ENCODE results near the gene C14orf180. TPM values are rescaled to one million over a fixed set of nuclear protein-coding genes. Genes with fewer than 3 reads are reported as not detected.

The C14orf180 gene
- total RNA-seq, 2 donors from 2014 or later, result 19.4 TPM; not detected in 1

DNA sequence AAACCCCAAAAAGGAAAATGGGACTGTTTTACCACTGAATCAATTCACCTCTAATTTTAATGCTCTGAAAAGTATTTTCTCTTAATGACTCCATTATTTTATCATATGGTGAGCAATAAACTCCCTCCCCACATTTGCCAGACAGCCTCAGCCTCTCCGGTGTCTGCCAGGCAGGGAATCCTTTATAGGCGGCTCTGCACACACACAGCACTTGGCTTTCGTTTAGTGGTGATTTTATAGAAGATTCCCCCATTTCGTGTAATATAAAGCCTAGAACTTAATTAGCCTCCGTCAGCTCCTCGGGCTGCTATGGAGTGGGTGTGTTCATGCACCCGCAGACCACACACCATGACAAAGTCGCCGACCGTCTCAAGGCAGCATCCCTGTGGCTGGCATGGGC, 10.1 kb upstream of the C14orf180 start:
- no peak for TF ChIP-seq POLR2A (IDR thresholded peaks at IDR 0.05)
- TF ChIP-seq, protein P1, sequence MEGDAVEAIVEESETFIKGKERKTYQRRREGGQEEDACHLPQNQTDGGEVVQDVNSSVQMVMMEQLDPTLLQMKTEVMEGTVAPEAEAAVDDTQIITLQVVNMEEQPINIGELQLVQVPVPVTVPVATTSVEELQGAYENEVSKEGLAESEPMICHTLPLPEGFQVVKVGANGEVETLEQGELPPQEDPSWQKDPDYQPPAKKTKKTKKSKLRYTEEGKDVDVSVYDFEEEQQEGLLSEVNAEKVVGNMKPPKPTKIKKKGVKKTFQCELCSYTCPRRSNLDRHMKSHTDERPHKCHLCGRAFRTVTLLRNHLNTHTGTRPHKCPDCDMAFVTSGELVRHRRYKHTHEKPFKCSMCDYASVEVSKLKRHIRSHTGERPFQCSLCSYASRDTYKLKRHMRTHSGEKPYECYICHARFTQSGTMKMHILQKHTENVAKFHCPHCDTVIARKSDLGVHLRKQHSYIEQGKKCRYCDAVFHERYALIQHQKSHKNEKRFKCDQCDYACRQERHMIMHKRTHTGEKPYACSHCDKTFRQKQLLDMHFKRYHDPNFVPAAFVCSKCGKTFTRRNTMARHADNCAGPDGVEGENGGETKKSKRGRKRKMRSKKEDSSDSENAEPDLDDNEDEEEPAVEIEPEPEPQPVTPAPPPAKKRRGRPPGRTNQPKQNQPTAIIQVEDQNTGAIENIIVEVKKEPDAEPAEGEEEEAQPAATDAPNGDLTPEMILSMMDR (IDR thresholded peaks at IDR 0.05), result no peak
- no peak for DNase-seq
- Histone ChIP-seq H3K4me1 (no peaks in the 10 kb centered on the region), H3K27me3 (no peaks in the 10 kb centered on the region), H3K9me3 (no peaks in the 10 kb centered on the region), H3K4me3 (no peak overlapping the region), H3K36me3 (replicated peaks in 1 of 2; ENCODE audit: insufficient read depth in 1 of 2, low read depth in 2 of 2) (no peaks in the 10 kb centered on the region), H3K27ac (no peak overlapping the region)
- WGBS, 2 donors, result 52% methylated on average over 10 of the region's 10 CpGs
- intact Hi-C loops (cut with DNase I), result no loop called here
- ATAC-seq, result no peak

DNA sequence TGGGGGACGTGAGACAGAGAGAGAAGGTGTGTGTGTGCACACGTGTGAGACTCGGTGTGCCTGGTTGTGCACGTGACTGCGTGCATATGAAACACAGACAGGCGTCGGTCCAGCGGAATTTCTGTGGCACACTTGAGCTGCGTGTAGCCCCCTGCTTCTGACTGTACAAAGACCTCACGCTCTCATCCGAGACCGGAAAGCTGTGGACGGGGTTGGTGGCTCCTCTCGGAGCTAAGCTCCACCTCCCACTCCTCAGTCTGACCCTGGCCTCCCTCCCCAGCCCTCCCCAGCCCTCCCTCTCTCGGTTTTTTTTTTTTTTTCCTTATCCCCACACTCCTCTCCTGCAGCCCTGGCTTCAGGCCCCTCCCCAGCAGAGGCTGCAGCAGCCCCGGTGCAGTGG, 8.3 kb upstream of the C14orf180 start:
- intact Hi-C loops (cut with DNase I), result loop anchor here (5.0 kb wide), 1 partner anchor 489 kb away; no protein-coding TSS in a partner anchor
- no peaks in the 10 kb centered on the region for H3K4me1 ChIP-seq
- H3K27me3 ChIP-seq, result no peaks in the 10 kb centered on the region
- TF ChIP-seq, protein P1 (IDR thresholded peaks at IDR 0.05), result no peak
- TF ChIP-seq POLR2A (IDR thresholded peaks at IDR 0.05), result no peak
- H3K9me3 ChIP-seq, result no peaks in the 10 kb centered on the region
- no peak overlapping the region for H3K27ac ChIP-seq
- no peaks in the 10 kb centered on the region for H3K36me3 ChIP-seq (replicated peaks in 1 of 2; ENCODE audit: insufficient read depth in 1 of 2, low read depth in 2 of 2)
- no peak for DNase-seq
- ATAC-seq, result no peak
- 54 to 73% methylated on average over 15 to 16 of the region's 16 CpGs for WGBS, 2 donors
- no peak overlapping the region for H3K4me3 ChIP-seq

DNA sequence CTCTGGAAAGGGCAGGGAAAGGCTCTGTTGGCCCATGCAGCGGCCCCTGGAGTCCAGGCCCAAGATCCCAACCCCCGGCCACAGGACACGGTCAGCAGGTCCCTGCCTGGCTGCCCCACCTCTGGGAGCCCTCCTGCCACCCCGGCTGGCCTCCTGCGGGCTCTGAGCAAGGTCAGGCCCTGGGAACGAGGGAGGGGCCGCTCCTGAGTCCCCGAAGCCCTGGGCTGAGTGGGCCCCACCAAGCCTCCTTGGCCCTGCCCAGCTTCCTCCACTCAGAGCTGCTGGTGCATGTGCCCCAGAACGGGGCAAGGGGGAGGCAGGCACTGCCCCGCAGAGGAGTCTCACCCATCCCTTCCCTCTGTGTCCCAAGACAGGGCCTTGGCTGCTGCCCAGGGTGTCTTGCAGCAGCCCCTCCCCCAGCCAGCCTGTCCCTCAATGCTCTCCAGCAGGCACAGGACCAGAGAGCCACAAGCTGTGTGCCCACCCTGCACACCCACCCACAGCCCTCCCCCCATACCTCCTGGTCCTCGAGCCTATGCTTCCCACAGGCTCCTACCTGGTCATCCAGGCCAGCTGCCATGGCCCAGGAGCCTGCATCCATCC, 7.4 kb upstream of the C14orf180 start:
- 72 to 87% methylated on average over 6 to 9 of the region's 11 CpGs for WGBS, 2 donors
- ATAC-seq (no peak), DNase-seq (no peak)
- no peaks in the 10 kb centered on the region for H3K27me3 ChIP-seq
- H3K4me1 ChIP-seq, result peaks cover 7% of the 10 kb centered on the region
- no peak overlapping the region for H3K4me3 ChIP-seq
- no peaks in the 10 kb centered on the region for H3K36me3 ChIP-seq (replicated peaks in 1 of 2; ENCODE audit: insufficient read depth in 1 of 2, low read depth in 2 of 2)
- no peaks in the 10 kb centered on the region for H3K9me3 ChIP-seq
- no peak overlapping the region for H3K27ac ChIP-seq
- intact Hi-C loops (cut with DNase I), result loop anchor here (5.0 kb wide), 1 partner anchor 490 kb away; no protein-coding TSS in a partner anchor
- TF ChIP-seq, protein P1 (IDR thresholded peaks at IDR 0.05), result no peak
- TF ChIP-seq POLR2A (IDR thresholded peaks at IDR 0.05), result no peak

DNA sequence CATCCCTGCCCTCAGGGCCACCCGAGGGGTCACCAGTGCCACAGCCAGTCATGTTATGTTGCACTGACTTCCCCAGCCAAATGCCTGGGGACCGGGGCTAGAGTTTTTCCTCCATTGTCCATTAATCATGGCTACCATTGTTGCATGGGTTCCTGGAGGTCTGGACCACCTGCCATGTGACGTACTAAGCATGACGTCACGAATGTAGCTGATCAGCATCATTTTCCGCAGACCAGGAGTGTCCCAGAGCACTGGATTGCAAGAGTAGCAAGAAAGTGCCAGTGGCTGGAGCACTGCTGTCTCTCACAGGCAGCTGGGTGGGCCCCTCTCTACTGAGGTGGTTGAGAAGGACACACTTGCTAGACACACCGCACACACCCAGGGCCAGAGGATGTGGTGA, 6.9 kb upstream of the C14orf180 start:
- Histone ChIP-seq H3K4me1 (peaks cover 12% of the 10 kb centered on the region), H3K9me3 (no peaks in the 10 kb centered on the region), H3K36me3 (replicated peaks in 1 of 2; ENCODE audit: insufficient read depth in 1 of 2, low read depth in 2 of 2) (no peaks in the 10 kb centered on the region), H3K27ac (no peak overlapping the region), H3K27me3 (no peaks in the 10 kb centered on the region), H3K4me3 (no peak overlapping the region)
- ATAC-seq (no peak), DNase-seq (no peak)
- TF ChIP-seq POLR2A (IDR thresholded peaks at IDR 0.05), result no peak
- TF ChIP-seq, protein P1 (IDR thresholded peaks at IDR 0.05), result no peak
- 79 to 95% methylated on average over 4 to 7 of the region's 7 CpGs for WGBS, 2 donors
- intact Hi-C loops (cut with DNase I), result loop anchor here (5.0 kb wide), 1 partner anchor 490 kb away; no protein-coding TSS in a partner anchor

DNA sequence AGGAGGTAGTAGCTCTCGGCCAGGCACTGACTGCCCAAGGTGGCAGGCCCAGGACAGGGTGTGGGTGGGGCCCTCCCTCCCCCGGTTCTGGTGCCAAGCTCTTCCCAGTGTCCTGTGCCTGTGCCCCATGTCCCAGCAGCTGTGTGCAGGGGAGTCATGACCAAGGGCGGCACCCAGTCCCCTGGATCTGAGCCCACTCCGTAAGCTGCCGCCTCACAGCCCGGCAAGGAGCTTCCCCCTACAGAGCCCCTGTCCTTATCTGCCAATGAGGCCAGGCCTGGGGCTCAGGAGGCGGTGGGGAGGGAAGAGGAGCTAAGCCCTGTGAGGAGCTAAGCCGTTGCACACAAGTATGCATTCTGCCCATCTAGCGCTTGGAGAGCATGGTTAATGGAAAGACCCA, 5.6 kb upstream of the C14orf180 start:
- Histone ChIP-seq H3K9me3 (no peaks in the 10 kb centered on the region), H3K27ac (no peak overlapping the region), H3K4me3 (no peak overlapping the region), H3K4me1 (peaks cover 20% of the 10 kb centered on the region), H3K27me3 (no peaks in the 10 kb centered on the region), H3K36me3 (replicated peaks in 1 of 2; ENCODE audit: insufficient read depth in 1 of 2, low read depth in 2 of 2) (no peaks in the 10 kb centered on the region)
- 65 to 70% methylated on average over 6 to 9 of the region's 9 CpGs for WGBS, 2 donors
- intact Hi-C loops (cut with DNase I), result loop anchor here (5.0 kb wide), 1 partner anchor 492 kb away; no protein-coding TSS in a partner anchor
- ATAC-seq, result no peak
- TF ChIP-seq, protein P1 (IDR thresholded peaks at IDR 0.05), result no peak
- TF ChIP-seq POLR2A (IDR thresholded peaks at IDR 0.05), result no peak
- DNase-seq, result no peak
